Measurements from ENCODE around the gene GABRR2.
"Not testable (repeated sequence)": the region's sequence is repeated elsewhere in the genome, so short reads cannot be mapped to it uniquely, and the experiment has no call there.

GABRR2 gene

DNA sequence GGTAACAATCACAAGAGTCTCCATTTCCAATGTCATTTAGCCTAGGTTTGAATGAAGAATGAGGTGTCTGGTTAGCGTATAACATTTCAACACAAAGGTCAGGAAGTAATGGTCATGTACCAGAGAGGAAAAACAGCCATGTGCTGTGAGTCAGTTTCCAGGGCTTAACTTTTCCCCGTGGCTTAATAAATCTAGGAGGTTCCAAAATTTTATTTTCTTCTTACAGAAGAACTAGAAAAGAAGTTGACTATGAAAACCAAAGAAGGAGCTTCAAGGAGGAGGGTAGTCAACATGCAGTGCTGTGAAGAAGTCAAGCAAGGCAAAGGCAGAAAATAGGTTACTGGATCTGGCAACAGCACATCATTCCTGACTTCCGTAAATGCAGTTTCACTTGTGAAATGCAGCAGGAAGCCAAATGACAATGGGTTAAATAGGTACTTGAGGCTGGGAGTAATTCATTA lies 8.4 kb upstream of the GABRR2 start:
- DNase-seq = no peak

DNA sequence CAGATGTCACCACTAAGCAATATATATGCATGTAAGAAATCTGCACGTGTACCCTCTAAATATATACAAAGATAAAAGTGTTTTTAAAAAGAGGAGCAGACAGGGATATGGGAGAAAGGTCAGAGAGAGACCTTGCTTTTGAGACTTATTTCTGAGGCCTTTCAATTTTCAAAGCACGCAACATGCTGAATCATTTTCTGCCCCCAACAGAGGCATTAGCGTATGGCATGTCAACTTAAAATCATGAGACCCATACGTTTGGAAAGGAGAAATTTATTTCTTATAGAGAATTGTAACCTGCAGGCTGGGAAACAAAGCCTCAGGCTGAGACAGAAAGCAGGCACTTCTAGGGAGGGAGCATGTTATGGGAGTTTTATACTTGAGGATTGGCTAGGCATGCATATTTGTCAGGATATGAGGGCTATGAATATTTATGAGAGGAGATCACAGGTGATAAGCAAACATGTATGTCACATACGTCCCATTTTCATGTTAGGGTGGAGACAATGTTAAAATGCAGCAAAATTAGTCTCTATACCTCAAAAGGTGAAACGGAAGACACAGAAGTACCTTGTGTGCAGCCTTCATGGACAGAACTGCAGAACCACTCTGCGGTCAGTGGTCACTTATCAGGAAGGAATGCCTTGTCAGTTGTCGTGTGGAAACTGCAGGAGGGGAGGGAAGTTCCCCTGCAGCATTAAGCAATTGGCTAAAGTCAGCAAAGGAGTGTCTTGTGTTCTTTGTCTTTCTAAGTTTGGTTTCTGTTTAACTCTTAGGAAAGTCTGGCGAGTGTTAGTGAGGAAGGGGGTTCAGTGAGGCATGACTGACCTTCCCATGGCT lies 6.3 kb upstream of the GABRR2 start:
- DNase-seq = no peak

DNA sequence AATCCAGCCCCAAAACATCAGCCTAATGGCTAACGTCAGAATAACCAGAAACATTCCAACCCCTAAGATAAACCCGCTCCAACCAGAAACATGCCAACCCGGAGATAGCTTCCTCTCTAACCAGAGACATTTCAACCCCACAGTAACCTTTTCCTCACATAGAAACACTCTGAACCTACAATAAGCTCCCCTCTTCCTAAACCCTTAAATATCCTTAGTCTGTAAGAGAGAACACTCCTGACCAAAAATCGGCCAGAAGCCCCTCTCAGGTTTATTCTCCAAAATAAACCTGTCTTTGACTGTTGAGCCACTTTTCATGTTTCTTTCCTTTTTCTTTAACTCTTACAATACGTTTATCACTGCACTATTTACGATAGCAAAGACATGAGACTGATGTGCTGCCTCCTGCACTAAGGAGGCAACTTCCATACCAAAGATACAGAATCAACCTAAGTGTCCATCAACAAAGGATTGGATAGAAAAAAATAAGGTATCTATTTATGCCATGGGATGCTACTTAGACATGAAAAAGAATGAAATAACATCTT lies 5.0 kb upstream of the GABRR2 start:
- no peak for DNase-seq

DNA sequence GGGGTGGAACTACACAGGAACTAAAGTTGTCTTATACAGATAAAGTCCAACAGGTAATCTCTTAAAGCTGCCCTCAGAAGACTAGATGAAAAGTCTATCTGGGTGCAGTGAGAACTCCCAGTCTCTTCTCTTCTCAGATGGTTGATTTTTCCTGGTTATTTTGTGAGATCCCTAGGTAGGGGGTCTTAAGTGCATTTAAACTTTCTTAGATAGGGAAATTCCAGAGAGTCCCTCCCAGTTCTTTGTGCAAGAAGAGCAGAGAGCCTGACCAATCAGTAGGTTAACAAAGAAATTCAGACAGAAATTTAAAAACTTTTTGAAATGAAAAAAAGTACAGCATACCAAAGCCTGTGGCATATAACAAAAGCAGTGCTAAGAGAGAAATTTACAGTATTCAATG lies 2.0 kb upstream of the GABRR2 start:
- DNase-seq = no peak

DNA sequence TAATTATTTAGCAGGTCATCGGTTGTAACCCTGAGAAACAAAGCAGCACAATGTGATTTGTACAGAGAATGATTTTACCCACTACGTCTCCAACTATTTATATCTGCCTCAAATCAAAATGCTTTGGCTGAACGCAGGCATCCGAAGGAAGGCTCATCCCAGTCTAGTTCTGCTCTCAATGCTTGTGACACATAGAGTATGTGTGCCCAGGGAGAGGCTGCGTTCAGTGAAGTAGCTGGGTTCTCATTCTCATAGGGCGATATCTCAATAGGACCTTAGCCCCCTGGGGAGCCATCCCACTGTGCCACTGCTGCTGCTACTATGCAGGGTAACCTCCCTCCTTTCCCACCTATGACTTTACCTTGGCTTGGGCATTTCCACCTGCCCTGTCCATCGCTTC lies 407 bp downstream of the GABRR2 start:
- no peak for DNase-seq

DNA sequence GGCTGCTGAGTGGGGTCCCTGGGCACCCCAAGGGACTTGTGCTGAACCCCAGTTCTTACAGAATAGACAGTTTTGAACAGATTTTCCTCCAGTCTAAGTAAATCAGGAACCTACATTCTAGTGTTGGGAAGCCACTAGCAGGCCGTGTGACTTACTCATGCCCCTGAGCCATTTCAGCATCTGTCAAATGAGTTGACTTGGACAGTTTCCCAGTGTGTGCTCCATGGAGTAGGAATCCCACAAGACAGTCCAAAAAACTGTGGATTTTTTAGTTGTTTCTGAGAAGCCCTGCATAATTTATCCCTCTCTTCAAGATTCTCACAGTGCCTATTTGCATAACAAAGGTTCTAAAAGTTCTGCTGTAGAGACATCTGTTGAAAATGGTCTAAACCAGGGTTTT lies 2.1 kb downstream of the GABRR2 start:
- no peak for DNase-seq

DNA sequence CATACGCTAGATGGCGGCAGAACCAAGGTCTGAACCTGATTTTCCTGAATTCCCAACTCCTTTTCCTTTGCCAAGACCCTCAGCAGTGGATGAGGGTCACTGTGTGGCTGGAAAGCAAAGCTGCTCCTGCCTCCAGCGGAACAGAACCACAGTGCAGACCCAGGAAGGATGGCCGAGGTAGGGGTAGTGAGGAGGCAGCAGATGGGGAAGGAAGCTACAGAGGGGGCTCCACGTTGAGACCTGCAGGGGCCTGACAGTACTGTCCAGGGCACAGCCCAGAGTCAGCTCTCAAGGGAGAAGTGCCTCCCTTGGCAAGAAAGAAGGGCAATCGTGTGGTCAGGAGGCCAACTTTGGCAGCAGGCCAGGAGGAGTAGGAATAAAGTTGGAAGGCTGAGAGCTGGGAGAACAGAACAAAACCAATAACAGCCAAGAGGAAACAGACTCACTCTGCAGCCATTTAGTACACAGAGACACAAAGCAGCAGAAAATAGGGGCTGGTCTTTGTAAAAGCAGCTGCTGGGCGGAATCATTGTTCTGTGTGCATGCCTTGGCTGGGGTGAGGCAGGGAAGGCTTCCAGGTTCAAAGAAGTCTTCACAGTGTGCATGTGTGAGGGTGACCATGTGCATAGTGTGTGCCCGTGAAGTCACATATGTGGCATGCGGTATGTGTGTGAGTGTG lies 3.1 kb downstream of the GABRR2 start:
- DNase-seq = no peak

DNA sequence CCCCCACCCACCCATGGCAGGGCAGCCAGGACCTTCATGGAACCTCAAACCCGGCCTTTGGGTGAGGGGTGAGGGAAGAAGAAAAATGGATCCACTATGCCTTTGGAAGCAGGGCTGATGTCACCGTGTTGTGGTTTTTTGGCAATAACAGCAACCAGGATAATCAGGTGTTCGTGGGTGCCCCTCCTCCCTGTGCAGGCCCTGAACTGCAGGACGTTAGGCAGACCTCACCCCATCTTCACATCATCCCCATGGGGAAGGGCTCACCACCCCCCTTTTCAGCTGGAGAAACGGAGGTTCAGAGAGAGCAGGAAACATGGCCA lies 3.6 kb downstream of the GABRR2 start:
- DNase-seq = no peak

DNA sequence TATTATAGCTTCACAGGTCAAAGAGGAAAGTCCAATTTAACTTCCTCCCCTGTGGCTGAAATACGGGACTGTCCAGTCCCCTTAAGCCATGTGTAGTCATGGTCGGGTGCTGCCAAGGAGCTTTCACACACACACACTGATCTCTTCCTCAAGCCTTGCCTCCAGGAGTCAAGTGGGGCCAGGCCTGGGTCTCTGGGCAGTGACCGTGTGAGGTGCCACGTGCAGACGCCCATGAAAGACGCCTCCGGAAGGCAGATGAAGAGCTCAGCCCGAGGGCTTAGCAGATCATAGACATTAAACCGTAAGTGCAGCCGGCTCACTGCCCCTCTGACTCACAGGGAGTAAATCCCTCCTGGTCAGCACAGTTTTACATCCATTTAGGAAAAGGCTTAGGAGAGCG lies 4.2 kb downstream of the GABRR2 start:
- no peak for DNase-seq

DNA sequence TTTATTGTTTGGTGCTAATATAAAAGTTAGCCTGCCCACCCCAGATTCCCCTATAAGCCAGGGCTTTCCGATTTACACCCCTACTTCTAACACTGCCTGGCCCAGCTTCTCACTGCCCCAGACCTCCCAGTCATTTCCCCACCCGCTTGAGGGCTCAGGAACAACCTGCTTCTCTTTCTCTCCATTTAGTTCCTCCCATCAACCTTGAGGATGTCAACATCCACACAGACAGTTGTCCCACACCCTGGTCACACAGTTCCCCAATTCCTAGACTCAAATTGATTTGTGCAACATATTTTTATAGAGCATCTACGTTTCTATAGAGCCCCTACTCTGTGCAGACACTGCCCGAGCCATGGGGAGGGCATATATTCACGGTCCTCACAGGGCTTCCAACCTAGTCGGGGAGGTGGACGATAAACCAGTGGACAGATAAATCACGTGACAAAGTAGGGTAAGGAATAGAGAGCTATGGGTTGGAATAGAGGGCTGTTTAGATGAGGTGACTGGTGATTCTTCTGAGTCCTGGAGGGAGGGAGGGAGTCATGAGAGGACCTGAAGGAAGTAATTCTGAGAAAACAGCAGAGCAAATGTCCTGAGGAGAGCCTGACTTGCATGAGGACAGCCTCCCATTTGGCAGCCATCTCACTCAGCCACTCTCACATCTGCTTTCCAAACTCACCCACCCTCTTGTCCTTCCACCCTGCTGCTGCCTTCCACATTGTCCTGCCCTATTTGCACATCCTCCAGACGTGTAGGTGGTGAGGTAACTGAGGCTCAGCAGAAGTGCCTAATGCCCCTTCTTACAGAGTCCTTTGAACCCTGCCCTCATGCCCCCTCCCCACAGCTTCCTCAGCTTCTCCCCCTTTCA lies 6.3 kb downstream of the GABRR2 start:
- no peak for DNase-seq

DNA sequence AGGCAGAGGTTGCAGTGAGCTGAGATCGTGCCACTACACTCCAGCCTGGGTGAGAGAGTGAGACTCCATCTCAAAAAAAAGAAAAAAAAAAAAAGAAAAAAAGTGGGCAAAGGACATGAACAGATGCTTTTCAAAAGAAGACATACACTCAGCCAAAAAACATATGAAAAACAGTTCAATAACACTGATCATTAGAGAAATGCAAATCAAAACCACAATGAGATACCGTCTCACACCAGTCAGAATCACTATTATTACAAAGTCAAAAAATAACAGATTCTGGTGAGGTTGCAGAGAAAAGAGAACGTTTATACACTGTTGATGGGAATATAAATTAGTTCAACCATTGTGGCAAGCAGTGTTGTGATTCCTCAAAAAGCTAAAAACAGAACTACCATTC lies 10.6 kb downstream of the GABRR2 start:
- DNase-seq = not testable (repeated sequence)

DNA sequence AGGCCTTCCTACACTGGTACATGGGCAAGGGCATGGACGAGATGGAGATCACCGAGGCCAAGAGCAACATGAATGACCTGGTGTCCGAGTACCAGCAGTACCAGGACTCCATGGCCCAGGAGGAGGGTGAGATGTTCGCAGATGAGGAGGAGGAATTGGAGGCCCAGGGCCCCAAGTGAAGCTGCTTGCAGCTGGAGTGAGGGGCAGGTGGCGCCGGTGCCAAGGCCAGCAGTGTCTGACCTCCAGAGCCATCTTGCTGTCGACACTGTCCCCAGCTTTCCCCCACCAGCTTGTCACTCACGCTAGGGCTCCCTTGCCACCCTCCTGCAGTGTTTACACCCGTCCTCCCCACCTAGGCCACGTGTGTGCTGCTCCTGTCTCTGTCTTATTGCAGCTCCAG lies 12.2 kb downstream of the GABRR2 start:
- DNase-seq = no peak

DNA sequence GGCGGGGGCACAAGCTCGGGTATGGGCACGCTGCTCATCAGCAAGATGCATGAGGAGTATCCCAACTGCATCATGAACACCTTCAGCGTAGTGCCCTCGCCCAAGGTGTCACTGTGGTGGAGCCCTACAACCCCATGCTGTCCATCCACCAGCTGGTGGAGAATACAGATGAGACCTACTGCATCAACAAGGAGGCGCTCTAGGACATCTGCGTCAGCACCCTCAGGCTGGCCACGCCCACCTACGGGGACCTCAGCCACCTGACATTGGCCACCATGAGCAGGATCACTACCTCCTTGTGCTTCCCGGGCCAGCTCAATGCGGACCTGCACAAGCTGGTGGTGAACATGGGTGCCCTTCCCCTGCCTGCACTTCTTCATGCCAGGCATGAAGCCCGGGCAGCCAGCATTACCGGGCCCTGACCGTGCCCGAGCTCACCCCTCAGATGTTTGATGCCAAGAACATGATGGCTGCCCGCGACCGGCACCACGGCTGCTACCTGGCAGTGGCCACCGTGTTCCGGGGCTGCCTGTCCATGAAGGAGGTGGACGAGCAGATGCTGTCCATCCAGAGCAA lies 12.8 kb downstream of the GABRR2 start:
- no peak for DNase-seq

DNA sequence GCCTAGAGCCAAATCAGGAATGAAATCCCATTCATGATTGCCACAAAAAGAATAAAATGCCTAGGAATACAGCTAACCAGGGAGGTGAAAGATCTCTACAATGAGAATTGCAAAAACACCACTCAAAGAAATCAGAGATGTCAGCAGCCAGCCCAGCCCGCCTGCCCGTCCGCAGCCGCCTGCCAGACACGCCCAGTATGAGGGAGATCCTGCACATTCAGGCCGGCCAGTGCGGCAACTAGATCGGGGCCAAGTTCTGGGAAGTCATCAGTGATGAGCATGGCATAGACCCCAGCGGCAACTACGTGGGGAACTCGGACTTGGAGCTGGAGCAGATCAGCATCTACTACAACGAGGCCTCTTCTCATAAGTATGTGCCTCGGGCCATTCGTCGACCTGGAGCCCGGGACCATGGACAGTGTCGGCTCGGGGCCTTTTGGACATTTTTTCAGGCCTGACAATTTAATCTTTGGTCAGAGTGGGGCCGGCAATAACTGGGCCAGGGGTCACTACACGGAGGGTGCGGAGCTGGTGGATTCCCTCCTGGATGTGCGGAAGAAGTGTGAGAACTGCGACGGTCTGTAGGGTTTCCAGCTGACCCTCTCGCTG lies 13.4 kb downstream of the GABRR2 start:
- no peak for DNase-seq

DNA sequence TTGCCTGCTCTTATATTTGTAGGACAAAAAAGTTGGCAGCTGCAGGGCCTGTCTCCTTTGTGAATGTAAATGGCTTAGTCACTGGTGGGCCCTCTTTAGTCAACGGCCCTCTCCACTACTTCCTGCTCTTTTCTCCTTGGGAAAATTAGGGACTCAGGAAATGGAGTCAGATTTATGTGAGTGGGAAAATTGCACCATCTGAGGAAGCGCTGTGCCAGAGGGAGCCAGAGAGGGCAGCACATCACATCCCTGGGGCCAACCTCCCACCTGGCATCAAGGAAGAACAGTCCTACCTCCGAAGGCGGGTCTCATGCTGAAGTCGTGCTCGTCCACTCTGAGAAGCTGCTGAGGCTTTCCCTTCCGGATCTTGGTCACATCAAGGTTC lies 15.6 kb downstream of the GABRR2 start:
- no peak for DNase-seq

DNA sequence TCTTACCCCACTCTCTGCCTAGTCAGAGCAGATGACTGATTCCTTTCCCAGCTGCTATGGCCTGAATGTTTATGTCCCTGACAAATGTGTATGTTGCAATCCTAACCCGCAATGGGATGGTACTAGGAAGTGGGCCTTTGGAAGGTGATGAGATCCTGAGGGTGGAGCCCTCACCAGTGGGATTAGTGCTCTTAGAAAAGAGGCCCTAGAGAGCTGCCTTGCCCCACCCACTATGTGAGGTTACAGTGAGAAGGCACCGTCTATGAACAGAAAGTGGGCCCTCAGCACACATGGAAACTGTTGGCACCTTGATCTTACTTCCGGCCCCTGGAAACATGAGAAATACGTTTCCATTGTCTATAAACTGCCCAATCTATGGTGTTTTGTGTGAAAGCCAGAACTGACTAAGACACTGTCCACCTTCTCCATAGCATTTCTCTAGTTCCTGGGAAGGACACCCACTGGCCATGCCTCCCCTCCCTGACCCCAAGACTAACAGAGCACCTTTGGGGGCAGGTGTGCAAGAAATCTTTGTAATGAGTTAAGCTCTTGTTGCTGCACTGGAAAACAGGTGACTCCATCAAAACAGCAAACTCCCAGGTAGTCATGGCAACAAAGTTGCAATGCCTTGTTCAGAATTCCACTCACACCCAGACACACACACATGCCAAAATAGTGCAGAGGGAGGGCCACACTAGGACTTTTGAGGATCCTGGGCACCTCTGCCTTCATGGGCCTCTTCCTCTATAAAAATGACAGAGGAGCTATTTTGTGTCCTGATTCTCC lies 16.2 kb downstream of the GABRR2 start:
- DNase-seq = peak; percentile 60

DNA sequence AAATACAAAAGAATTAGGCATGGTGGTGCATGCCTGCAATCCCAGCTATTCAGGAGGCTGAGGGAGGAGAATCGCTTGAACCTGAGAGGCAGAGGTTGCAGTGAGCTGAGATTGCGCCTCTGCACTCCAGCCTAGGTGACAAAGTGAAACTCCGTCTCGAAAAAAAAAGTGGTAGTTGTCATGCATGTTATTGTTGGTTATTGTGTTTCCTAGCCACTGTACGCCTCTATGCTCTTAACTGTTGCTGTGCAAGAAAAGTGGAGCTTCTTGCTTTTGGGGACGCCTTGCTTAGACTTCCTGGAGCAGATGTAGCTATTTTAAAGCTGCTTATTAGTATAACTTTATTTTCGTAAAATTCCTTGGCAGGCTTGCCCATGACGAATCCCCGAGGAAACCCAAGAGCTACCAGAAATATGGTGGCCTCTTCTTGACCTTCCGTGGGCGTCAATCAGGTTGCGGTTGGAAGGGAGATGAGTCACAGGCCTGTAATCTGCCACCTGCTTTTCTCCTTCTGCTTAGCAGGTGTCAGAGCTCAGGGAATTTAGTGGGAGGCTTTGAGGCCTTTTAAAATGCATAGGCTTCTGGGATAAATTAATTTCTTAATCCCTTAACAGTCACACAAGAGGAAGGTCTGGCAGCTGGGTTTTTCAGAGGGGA lies 17.3 kb downstream of the GABRR2 start:
- peak; percentile 67 for DNase-seq

DNA sequence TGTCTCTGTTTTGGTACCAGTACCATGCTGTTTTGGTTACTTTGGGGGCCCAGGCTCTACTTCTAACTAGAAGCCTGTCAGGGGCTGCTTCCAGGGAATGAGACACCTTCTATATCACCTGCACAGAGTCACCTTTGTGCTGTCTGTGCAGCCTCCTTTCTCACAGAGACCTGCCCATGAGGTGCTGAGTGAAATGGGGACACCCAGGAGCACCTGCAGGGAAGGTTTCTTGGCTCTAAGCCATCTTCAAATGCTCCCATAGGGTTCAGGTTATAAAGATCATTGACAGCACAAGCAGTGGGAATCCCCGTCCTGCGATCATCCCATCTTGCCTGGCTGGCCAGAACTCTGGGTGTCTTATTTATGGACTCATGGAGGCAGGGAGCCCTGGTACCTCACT lies 19.1 kb downstream of the GABRR2 start:
- DNase-seq = no peak

DNA sequence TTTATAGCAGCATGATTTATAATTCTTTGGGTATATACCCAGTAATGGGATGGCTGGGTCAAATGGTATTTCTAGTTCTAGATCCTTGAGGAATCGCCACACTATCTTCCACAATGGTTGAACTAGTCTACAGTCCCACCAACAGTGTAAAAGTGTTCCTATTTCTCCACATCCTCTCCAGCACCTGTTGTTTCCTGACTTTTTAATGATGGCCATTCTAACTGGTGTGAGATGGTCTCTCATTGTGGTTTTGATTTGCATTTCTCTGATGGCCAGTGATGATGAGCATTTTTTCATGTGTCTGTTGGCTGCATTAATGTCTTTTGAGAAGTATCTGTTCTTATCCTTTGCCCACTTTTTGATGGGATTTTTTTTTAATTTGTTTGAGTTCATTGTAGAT lies 20.0 kb downstream of the GABRR2 start:
- not testable (repeated sequence) for DNase-seq

DNA sequence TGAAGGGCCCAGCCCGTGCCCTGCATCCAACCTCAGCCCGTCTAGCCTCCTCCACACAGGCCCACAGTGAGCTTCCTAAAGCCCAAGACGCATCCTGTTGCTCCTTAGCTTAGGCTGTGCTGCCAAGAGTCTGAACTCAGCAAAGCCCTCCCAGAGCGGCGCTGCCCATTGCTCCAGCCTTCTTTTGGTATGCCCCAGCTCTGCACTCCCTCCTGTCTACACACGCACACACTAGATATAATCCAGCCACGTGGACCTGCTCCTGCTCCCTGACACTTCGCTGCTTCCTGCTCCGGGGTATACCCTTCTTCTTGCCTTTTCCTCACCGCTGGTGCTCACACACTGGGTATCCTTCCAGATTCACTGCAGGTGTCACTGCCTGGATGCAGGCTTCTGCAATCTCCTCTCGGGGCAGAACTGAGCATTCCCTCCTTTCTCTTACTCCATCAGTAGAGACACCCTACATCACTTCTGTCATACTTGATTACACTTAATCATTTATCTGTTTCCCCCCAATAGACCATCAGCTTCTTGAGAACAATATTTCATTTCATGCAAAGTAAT lies 23.8 kb downstream of the GABRR2 start:
- DNase-seq = no peak
